Transverse colon (tissue), 4 donors: ENCODE results near the gene LIN7C.

ENCODE experiments used
- EP300 ChIP-seq: sonication (generic); formaldehyde crosslinking; IDR thresholded peaks from one replicate; pipeline ENCODE4 v1.6.1; 2017; ENCODE audit warnings: antibody characterized with exemption, low read depth
- POLR2AphosphoS5 ChIP-seq, 3 donors: sonication (generic); formaldehyde crosslinking; IDR thresholded peaks; one replicate each; pipeline ENCODE4 v1.6.1; 2016; ENCODE audit warnings: antibody characterized with exemption in 3 of 3
- TF ChIP-seq, protein P1 (sequence below), 5 experiments: fragments of 200-600 bp in 3 of 5; fragments of 450-650 bp in 2 of 5; sonication (generic) in 3 of 5; IDR thresholded peaks; 1 replicate in 2 of 5; 2 replicates in 3 of 5; pipeline ENCODE4 v1.5.1; 2016 to 2017; ENCODE audit warnings: antibody characterized with exemption in 5 of 5, inconsistent platforms in 3 of 5, mild to moderate bottlenecking in 2 of 5, moderate library complexity in 1 of 5

- TF ChIP-seq, protein P1, sequence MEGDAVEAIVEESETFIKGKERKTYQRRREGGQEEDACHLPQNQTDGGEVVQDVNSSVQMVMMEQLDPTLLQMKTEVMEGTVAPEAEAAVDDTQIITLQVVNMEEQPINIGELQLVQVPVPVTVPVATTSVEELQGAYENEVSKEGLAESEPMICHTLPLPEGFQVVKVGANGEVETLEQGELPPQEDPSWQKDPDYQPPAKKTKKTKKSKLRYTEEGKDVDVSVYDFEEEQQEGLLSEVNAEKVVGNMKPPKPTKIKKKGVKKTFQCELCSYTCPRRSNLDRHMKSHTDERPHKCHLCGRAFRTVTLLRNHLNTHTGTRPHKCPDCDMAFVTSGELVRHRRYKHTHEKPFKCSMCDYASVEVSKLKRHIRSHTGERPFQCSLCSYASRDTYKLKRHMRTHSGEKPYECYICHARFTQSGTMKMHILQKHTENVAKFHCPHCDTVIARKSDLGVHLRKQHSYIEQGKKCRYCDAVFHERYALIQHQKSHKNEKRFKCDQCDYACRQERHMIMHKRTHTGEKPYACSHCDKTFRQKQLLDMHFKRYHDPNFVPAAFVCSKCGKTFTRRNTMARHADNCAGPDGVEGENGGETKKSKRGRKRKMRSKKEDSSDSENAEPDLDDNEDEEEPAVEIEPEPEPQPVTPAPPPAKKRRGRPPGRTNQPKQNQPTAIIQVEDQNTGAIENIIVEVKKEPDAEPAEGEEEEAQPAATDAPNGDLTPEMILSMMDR (IDR thresholded peaks at IDR 0.05) = no peak
- TF ChIP-seq POLR2AphosphoS5 (IDR thresholded peaks at IDR 0.05) (no peak), EP300 (no peak)
Observed at GRCh38 chr11:27477831-27478230, 28.7 kb downstream of the LIN7C start.
